ENCODE measurements around the gene PIK3CB.

DNA sequence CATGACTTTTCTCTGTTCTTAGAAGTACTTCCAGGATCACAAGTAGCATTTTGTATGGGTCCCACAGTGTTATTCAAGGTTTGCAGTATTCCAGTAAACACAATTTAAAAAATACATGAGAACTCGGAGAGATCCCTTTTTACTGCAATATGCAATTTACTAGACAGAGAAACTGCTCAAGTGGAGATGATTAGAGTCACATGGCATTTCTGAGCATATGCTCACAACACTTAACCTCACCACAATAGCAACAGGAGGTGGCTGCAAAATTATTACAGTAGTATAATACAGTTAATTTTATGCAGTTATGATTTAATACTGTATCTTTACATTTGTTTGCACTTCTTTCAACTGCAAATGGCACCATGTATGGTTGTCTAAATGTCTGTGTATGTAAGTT is 87.5 kb downstream of the PIK3CB start:
- TF ChIP-seq, protein P1, sequence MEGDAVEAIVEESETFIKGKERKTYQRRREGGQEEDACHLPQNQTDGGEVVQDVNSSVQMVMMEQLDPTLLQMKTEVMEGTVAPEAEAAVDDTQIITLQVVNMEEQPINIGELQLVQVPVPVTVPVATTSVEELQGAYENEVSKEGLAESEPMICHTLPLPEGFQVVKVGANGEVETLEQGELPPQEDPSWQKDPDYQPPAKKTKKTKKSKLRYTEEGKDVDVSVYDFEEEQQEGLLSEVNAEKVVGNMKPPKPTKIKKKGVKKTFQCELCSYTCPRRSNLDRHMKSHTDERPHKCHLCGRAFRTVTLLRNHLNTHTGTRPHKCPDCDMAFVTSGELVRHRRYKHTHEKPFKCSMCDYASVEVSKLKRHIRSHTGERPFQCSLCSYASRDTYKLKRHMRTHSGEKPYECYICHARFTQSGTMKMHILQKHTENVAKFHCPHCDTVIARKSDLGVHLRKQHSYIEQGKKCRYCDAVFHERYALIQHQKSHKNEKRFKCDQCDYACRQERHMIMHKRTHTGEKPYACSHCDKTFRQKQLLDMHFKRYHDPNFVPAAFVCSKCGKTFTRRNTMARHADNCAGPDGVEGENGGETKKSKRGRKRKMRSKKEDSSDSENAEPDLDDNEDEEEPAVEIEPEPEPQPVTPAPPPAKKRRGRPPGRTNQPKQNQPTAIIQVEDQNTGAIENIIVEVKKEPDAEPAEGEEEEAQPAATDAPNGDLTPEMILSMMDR (IDR thresholded peaks at IDR 0.05; ENCODE audit: low read depth, low read length) = no peak
- TF ChIP-seq POLR2A (IDR thresholded peaks at IDR 0.05; ENCODE audit: extremely low read depth, insufficient read length) = no peak

All from NB4 (cell line).